HL-60 (cell line): ENCODE results near the gene ADAMTS3.

Experiments
- DNase-seq, 2 experiments: peaks; one replicate each; pipeline ENCODE4 v3.0.0-alpha.2; 2010 to 2020; ENCODE audit warnings: low read depth in 1 of 2, low spot score in 1 of 2
- H3K27ac ChIP-seq: fragments of 250-450 bp; sonication (Bioruptor Pico); replicated peaks from 2 replicates; pipeline ENCODE4 v1.5.1; 2020; ENCODE audit warnings: mild to moderate bottlenecking, moderate library complexity
- H3K27me3 ChIP-seq: fragments of 250-450 bp; sonication (Bioruptor Pico); 2 replicates; pipeline ENCODE4 v1.5.1; 2021; ENCODE audit warnings: mild to moderate bottlenecking, moderate library complexity; ENCODE audit not compliant: insufficient read depth, poor library complexity, severe bottlenecking
- H3K4me3 ChIP-seq: replicated peaks from 2 replicates; pipeline ENCODE4 v1.5.1; 2011; ENCODE audit warnings: mild to moderate bottlenecking, control low read depth, low read length; ENCODE audit not compliant: insufficient read depth
- CTCF ChIP-seq: IDR thresholded peaks from one replicate; pipeline ENCODE4 v1.5.1; 2011; ENCODE audit warnings: low read length, control low read depth, inconsistent platforms; ENCODE audit not compliant: insufficient read depth
- GABPA ChIP-seq: IDR thresholded peaks from 2 replicates; pipeline ENCODE4 v1.6.1; 2012; ENCODE audit warnings: low read depth
- POLR2AphosphoS5 ChIP-seq: IDR thresholded peaks from 2 replicates; pipeline ENCODE4 v1.6.1; 2012; ENCODE audit warnings: low read depth
- SPI1 ChIP-seq: IDR thresholded peaks from 2 replicates; pipeline ENCODE4 v1.6.1; 2012; ENCODE audit warnings: low read depth, mild to moderate bottlenecking, borderline replicate concordance
- TF ChIP-seq, protein P1 (sequence below): IDR thresholded peaks from 2 replicates; pipeline ENCODE4 v1.6.1; 2012; ENCODE audit warnings: low read depth; ENCODE audit not compliant: insufficient replicate concordance

The ADAMTS3 gene

DNA sequence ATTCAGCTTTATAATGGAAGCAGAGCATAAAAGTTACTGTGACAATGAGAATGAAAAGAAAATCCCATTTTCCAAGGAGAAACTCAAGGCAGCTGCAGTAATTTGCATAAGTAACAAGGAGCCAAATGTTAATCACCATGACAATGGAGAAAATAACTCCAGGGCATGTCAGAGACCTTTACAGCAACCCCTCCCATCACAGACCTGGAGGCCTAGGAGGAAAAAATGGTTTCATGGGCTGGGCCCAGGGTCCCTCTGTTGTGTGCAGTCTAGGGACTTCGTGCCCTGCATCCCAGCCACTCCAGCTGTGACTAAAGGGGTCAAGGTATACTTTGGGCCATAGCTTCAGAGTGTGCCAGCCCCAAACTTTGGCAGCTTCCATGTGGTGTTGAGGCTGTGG, 313.8 kb downstream of the ADAMTS3 start:
- no peak for DNase-seq
- Histone ChIP-seq H3K4me3 (no peak overlapping the region), H3K27me3 (no peaks in the 10 kb centered on the region), H3K27ac (no peak overlapping the region)
- TF ChIP-seq SPI1 (no peak), GABPA (no peak), POLR2AphosphoS5 (no peak), CTCF (no peak)
- TF ChIP-seq, protein P1, sequence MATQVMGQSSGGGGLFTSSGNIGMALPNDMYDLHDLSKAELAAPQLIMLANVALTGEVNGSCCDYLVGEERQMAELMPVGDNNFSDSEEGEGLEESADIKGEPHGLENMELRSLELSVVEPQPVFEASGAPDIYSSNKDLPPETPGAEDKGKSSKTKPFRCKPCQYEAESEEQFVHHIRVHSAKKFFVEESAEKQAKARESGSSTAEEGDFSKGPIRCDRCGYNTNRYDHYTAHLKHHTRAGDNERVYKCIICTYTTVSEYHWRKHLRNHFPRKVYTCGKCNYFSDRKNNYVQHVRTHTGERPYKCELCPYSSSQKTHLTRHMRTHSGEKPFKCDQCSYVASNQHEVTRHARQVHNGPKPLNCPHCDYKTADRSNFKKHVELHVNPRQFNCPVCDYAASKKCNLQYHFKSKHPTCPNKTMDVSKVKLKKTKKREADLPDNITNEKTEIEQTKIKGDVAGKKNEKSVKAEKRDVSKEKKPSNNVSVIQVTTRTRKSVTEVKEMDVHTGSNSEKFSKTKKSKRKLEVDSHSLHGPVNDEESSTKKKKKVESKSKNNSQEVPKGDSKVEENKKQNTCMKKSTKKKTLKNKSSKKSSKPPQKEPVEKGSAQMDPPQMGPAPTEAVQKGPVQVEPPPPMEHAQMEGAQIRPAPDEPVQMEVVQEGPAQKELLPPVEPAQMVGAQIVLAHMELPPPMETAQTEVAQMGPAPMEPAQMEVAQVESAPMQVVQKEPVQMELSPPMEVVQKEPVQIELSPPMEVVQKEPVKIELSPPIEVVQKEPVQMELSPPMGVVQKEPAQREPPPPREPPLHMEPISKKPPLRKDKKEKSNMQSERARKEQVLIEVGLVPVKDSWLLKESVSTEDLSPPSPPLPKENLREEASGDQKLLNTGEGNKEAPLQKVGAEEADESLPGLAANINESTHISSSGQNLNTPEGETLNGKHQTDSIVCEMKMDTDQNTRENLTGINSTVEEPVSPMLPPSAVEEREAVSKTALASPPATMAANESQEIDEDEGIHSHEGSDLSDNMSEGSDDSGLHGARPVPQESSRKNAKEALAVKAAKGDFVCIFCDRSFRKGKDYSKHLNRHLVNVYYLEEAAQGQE, result no peak

GRCh38 chr4:72243641-72244040, 325.4 kb downstream of the ADAMTS3 start:
- no peaks in the 10 kb centered on the region for H3K27me3 ChIP-seq
- TF ChIP-seq, protein P1, result no peak
- TF ChIP-seq SPI1 (peak; percentile 36; the same call in 1 of the 2 replicates), CTCF (no peak)
- H3K4me3 ChIP-seq, result no peak overlapping the region
- H3K27ac ChIP-seq, result no peak overlapping the region
- no peak for DNase-seq

DNA sequence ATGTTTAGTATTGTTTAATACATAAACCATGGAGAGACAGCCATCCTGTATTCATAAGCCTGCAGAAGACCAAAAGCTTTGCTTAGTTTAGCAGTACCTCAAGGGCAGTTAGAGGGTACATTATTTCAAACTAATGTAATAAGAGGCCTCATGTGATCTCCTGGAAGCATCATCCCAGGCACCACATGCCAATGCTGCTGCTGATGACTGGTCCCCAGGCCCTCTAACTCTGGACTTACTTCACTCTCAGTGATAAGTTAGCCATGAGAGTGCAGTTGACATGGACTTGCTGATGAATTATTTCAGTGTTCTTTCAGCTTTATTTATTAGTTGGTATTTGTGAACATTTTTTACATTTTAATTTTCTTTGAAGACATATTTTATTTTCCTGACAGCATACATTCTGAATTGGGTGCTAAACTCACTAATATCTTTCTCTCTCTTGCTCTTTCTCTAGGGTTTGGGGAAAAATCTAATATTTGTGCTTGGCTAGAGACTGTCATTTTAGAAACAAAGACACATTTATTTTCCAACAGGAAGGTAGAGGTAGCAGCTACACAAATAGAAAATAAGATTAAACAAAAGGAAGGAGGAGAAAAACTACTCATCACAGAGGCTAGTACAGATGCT, 329.4 kb downstream of the ADAMTS3 start:
- no peak for DNase-seq
- no peaks in the 10 kb centered on the region for H3K27me3 ChIP-seq
- no peak overlapping the region for H3K27ac ChIP-seq
- H3K4me3 ChIP-seq, result no peak overlapping the region
- TF ChIP-seq, protein P1, result no peak
- TF ChIP-seq SPI1 (no peak), POLR2AphosphoS5 (no peak), GABPA (no peak), CTCF (no peak)
